NB4 (cell line): Measurements from ENCODE around the gene OR3A2.
"Not testable (repeated sequence)": the region's sequence is repeated elsewhere in the genome, so short reads cannot be mapped to it uniquely, and the experiment has no call there.

ENCODE experiments used
- DNase-seq: peaks from one replicate; pipeline ENCODE4 v3.0.0; 2010; ENCODE audit warnings: low read depth
- H3K4me3 ChIP-seq: one replicate; pipeline ENCODE4 v1.5.1; 2011; ENCODE audit warnings: mild to moderate bottlenecking, low read depth, low read length, moderate library complexity
- MAX ChIP-seq: IDR thresholded peaks from 2 replicates; pipeline ENCODE4 v1.6.1; 2011; ENCODE audit warnings: low read depth, low read length
- MYC ChIP-seq: IDR thresholded peaks from 2 replicates; pipeline ENCODE4 v1.6.1; 2011; ENCODE audit warnings: low read depth, low read length
- POLR2A ChIP-seq: IDR thresholded peaks from 2 replicates; pipeline ENCODE4 v1.6.1; 2011; ENCODE audit warnings: mild to moderate bottlenecking; ENCODE audit not compliant: insufficient read length; ENCODE audit errors: extremely low read depth
- TF ChIP-seq, protein P1 (sequence below): IDR thresholded peaks from one replicate; pipeline ENCODE4 v1.5.1; 2012; ENCODE audit warnings: low read depth, low read length

The OR3A2 gene

DNA sequence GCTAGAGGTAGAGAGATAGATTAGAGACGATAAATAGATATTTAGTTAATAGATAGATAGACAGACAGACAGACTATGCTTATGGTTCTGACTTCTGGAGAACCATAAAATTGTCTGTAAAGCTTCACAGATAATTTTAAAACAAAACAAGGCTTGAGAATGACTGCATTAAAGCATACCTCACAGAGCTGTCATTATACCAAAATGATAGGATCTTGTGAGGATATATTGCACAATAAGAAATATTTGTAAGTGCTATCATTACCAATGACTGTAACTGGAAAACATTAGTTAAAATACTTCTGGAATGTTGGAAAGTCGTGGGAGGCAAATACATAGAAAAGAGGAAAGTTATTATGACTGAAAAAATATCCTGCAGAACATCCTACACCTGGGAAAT lies 15.7 kb upstream of the OR3A2 start:
- TF ChIP-seq POLR2A = no peak
- no peak for TF ChIP-seq MYC
- TF ChIP-seq MAX = no peak
- TF ChIP-seq, protein P1, sequence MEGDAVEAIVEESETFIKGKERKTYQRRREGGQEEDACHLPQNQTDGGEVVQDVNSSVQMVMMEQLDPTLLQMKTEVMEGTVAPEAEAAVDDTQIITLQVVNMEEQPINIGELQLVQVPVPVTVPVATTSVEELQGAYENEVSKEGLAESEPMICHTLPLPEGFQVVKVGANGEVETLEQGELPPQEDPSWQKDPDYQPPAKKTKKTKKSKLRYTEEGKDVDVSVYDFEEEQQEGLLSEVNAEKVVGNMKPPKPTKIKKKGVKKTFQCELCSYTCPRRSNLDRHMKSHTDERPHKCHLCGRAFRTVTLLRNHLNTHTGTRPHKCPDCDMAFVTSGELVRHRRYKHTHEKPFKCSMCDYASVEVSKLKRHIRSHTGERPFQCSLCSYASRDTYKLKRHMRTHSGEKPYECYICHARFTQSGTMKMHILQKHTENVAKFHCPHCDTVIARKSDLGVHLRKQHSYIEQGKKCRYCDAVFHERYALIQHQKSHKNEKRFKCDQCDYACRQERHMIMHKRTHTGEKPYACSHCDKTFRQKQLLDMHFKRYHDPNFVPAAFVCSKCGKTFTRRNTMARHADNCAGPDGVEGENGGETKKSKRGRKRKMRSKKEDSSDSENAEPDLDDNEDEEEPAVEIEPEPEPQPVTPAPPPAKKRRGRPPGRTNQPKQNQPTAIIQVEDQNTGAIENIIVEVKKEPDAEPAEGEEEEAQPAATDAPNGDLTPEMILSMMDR = no peak
- H3K4me3 ChIP-seq = no peak overlapping the region
- DNase-seq = no peak

DNA sequence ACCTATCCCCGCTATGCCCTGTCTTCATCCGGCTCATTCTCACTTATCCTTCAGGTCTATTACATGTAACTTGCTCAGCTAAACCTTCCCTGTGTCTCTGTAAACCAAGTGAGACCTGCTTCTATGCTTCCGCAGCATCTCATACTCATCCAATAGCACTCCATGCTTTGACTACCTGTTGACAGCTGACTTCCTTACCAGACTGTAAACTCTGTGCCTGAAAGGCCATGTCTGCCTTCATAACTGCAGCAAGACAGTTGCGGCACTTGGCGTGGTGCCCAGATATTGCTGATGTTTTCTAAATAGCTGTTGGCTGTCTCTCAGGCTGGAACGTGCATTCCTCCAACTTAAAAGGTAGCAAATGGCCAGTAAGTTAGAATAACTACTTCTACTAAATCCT lies 13.9 kb upstream of the OR3A2 start:
- DNase-seq = no peak
- no peak overlapping the region for H3K4me3 ChIP-seq
- TF ChIP-seq POLR2A (no peak), MAX (no peak), MYC (no peak)
- TF ChIP-seq, protein P1 = no peak

DNA sequence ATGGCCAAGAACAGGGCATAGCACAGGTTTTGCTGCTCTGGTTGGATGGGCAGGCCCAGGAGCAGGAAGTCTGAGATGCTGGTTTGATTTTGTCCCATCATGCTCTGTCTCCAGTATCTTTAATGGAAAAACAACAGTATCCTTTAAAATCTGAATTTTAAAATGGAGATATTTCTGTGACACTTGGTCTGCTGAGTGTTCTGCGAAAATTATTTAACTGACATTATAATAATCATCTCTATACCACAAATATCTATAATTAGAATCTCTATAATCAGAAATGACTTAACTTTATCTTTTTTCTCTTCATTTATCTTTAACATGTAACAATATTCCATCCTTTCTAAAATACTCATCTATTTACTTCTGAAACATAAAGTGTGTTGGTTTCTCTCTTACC lies 12.2 kb upstream of the OR3A2 start, which contains the start of gene OR1E1:
TSS of gene OR1E1 (minus strand) at position 101 of the 400 bp plus-strand sequence. CDS start at position 101, 0 bp downstream.
- DNase-seq = no peak
- H3K4me3 ChIP-seq = no peak within 1 kb of the TSS
- TF ChIP-seq, protein P1 = no peak
- TF ChIP-seq POLR2A (no peak), MYC (no peak), MAX (no peak)

DNA sequence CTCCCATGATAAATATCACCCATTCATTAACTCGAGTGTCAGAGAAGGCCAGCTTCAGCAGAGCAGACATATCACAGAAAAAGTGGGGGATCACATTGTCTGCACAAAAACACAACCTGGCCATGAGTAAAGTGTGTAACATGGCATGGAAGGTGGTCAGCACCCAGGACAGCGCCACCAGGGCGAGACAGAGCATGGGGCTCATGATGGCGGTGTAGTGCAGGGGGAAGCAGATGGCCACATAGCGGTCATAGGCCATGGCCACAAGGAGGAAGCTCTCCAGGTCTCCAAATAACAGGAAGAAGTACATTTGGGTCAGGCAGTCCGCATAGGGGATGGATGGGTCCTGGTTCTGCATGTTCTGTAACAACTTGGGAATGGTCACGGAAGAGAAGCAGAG lies 11.7 kb upstream of the OR3A2 start:
- not testable (repeated sequence) for H3K4me3 ChIP-seq
- 0 out of 2 replicates have a peak, but pooled peaks have one; percentile 5 for TF ChIP-seq MAX
- peak; percentile 25 for DNase-seq

DNA sequence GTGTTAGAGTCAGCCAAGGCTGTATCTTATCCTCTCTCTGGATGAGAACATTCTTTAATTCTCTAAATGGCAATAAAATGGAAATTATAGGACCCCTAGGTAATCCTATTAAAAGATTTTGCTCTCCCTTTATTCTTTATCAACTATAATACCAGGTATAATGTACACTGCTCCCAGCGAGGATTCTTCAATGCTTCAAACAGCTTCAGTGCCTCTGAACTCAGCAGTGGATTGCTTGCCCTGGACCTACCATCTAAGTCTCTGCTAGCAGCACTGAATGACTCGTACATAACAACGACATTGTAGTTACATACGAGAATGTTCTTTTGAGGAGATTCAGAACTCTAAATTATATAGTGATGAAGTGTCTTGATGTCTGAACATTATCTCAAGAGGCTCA lies 3.7 kb upstream of the OR3A2 start:
- DNase-seq = no peak
- TF ChIP-seq MAX = no peak
- TF ChIP-seq, protein P1 = no peak
- no peak for TF ChIP-seq MYC
- no peak for TF ChIP-seq POLR2A
- H3K4me3 ChIP-seq = no peak overlapping the region

DNA sequence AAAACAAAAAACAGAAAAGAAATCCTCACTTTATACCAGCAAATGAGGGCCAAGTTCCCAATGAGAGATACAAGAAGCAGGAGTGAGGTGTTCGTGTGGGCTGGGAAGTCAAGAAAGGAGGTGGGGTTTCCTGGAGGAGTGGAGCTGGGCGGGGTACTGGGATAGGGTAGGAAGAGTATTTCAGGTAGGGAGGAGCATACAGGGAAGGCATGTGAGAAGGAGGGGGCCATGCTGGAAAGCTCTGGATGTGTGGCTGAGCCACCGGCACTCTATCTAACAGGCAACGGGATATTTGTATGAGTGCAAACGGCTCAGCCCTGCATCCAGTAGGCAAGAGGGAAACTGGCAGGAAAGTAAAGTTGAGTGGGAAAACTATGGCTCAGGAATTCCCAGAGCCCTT lies 4.2 kb downstream of the OR3A2 start:
- TF ChIP-seq POLR2A (no peak), MAX (no peak), MYC (no peak)
- TF ChIP-seq, protein P1 = no peak
- H3K4me3 ChIP-seq = no peak overlapping the region
- DNase-seq = no peak
